ENCODE measurements around the gene GCN1. TPM values are rescaled to one million over a fixed set of nuclear protein-coding genes. Genes with fewer than 3 reads are reported as not detected.
"Not testable (repeated sequence)": the region's sequence is repeated elsewhere in the genome, so short reads cannot be mapped to it uniquely, and the experiment has no call there.

The GCN1 gene
- total RNA-seq, 1 experiment from 2014 or later, result 181 TPM

- TF ChIP-seq NR1H2 (CRISPR knock-in tag; IDR thresholded peaks at IDR 0.05) (no peak), NR3C1 (CRISPR knock-in tag; conservative IDR thresholded peaks at IDR 0.05; ENCODE audit: low read depth) (no peak), FOXJ3 (CRISPR knock-in tag; IDR thresholded peaks at IDR 0.05; ENCODE audit: borderline replicate concordance) (no peak), ZNF532 (CRISPR knock-in tag; IDR thresholded peaks at IDR 0.05; ENCODE audit: borderline replicate concordance) (no peak)
Measured at GRCh38 chr12:120214626-120215356, 20.3 kb upstream of the GCN1 start (continued).

GRCh38 chr12:120213758-120214157 lies 19.2 kb upstream of the GCN1 start:
- Mint-ChIP-seq H3K36me3 (peaks cover 42% of the 10 kb centered on the region), H3K9me3 (no peaks in the 10 kb centered on the region), H3K4me1 (peaks cover 8% of the 10 kb centered on the region), H3K27ac (no peak overlapping the region), H3K27me3 (ENCODE audit: low read depth) (no peaks in the 10 kb centered on the region), H3K4me3 (no peak overlapping the region)
- no peak for TF ChIP-seq NR1H2 (CRISPR knock-in tag; IDR thresholded peaks at IDR 0.05)
- TF ChIP-seq PRRX2 (CRISPR knock-in tag; IDR thresholded peaks at IDR 0.05), result no peak
- no peak for TF ChIP-seq USF1 (CRISPR knock-in tag; IDR thresholded peaks at IDR 0.05)
- TF ChIP-seq PRDM15 (CRISPR knock-in tag; IDR thresholded peaks at IDR 0.05), result no peak
- TF ChIP-seq ATF6 (CRISPR knock-in tag; IDR thresholded peaks at IDR 0.05), result no peak
- TF ChIP-seq NFYB (CRISPR knock-in tag; conservative IDR thresholded peaks at IDR 0.05; ENCODE audit: low read depth), result no peak
- TF ChIP-seq MXD4 (CRISPR knock-in tag; IDR thresholded peaks at IDR 0.05; ENCODE audit: borderline replicate concordance), result no peak
- TF ChIP-seq KAT7 (CRISPR knock-in tag; IDR thresholded peaks at IDR 0.05; ENCODE audit: borderline replicate concordance), result no peak
- no peak for TF ChIP-seq AFF4 (CRISPR knock-in tag; IDR thresholded peaks at IDR 0.05; ENCODE audit: borderline replicate concordance)
- TF ChIP-seq PREB (CRISPR knock-in tag; IDR thresholded peaks at IDR 0.05; ENCODE audit: borderline replicate concordance), result no peak
- TF ChIP-seq ZNF396 (CRISPR knock-in tag; IDR thresholded peaks at IDR 0.05; ENCODE audit: borderline replicate concordance), result no peak
- ATAC-seq (no peak), DNase-seq (ENCODE audit: low spot score) (no peak)
- POLR2A ChIA-PET, result no interaction called here
- CTCF ChIA-PET, result no interaction called here

- H3K4me3 Mint-ChIP-seq; H3K27me3 Mint-ChIP-seq (ENCODE audit: low read depth); ATAC-seq; H3K4me1 Mint-ChIP-seq; H3K9me3 Mint-ChIP-seq; H3K27ac Mint-ChIP-seq; DNase-seq (ENCODE audit: low spot score); POLR2A ChIA-PET: not testable (repeated sequence)
- CTCF ChIA-PET, result interaction anchor here (1.0 to 1.1 kb wide), 2 partner anchors 12 to 15 kb away, joined by 4 to 5 read pairs; partner anchors contain the start of gene RPLP0
- H3K36me3 Mint-ChIP-seq, result peaks cover 38% of the 10 kb centered on the region
Measured at GRCh38 chr12:120213182-120213581, 18.7 kb upstream of the GCN1 start.
